Activated CD4-positive, alpha-beta memory T cell treated with anti-CD3 and anti-CD28 coated beads, Interleukin-2, amount 10 ng/mL, durations not matched to agents 7 days and 5 days (primary cell): ENCODE data around the gene CCDC182. TPM values are rescaled to one million over a fixed set of nuclear protein-coding genes. Genes with fewer than 3 reads are reported as not detected.

Experiments
- CTCF ChIA-PET: fragments of 350-600 bp; sonication (Branson Sonifier 250); formaldehyde crosslinking; loops from one replicate; lab custom pipeline; 2021; ENCODE audit warnings: antibody characterized with exemption, inconsistent platforms; lab: Charles Lee
- POLR2A ChIA-PET: fragments of 350-600 bp; sonication (Branson Sonifier 250); formaldehyde crosslinking; loops from one replicate; lab custom pipeline; 2021; ENCODE audit warnings: antibody characterized with exemption; lab: Charles Lee
- DNase-seq: peaks from one replicate; pipeline ENCODE4 v3.0.0-alpha.2; 2020
- H3K27ac Mint-ChIP-seq: one replicate; pipeline ENCODE4 v1.8.0; 2021; ENCODE audit warnings: mild to moderate bottlenecking, mixed read lengths
- H3K27me3 Mint-ChIP-seq: one replicate; pipeline ENCODE4 v1.8.0; 2021; ENCODE audit warnings: mixed read lengths
- H3K36me3 Mint-ChIP-seq: one replicate; pipeline ENCODE4 v1.8.0; 2021; ENCODE audit warnings: low read depth, mixed read lengths
- H3K4me1 Mint-ChIP-seq: one replicate; pipeline ENCODE4 v1.8.0; 2021; ENCODE audit warnings: mixed read lengths
- H3K4me3 Mint-ChIP-seq: one replicate; pipeline ENCODE4 v1.8.0; 2021; ENCODE audit warnings: mild to moderate bottlenecking, mixed read lengths
- H3K9me3 Mint-ChIP-seq: one replicate; pipeline ENCODE4 v1.8.0; 2021; ENCODE audit warnings: mixed read lengths
- total RNA-seq, 2 experiments: library from RNA; stranded (reverse); gene quantifications; one replicate each; pipeline ENCODE4 v1.2.3, GENCODE V29; 2021

The CCDC182 gene
- total RNA-seq, 2 experiments from 2014 or later: not detected

DNA sequence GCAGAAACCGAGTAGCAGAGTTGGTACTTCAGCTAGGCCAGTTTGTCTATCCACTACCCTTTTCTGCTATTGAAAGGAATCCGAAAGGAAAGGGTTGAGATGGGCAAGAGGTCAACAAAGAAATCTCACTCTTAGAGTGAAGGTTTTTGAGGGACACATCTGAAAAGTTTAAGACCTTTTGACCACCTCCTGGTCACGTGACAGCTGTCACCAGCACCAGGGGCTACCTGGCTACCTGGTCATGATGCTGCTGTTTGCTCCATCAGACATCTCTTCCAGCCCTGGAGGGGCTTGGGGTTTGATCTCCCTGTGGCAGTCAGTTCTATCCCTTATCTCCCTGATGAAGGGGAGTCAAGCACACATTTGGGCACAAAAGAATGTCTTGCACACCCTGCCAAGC, 7.6 kb downstream of the CCDC182 start:
- DNase-seq: no peak
- H3K4me3 Mint-ChIP-seq: no peak overlapping the region
- H3K9me3 Mint-ChIP-seq: no peaks in the 10 kb centered on the region
- H3K27me3 Mint-ChIP-seq: peaks cover 12% of the 10 kb centered on the region
- H3K4me1 Mint-ChIP-seq: peaks cover 7% of the 10 kb centered on the region
- no peaks in the 10 kb centered on the region for H3K36me3 Mint-ChIP-seq
- no peak overlapping the region for H3K27ac Mint-ChIP-seq
- POLR2A ChIA-PET: no interaction called here
- CTCF ChIA-PET: interaction anchor here (0.8 kb wide), 1 partner anchor 96 kb away, joined by 3 read pairs; no protein-coding TSS in a partner anchor

- Mint-ChIP-seq H3K27ac (no peak overlapping the region), H3K27me3 (peaks cover 16% of the 10 kb centered on the region), H3K36me3 (no peaks in the 10 kb centered on the region), H3K9me3 (no peaks in the 10 kb centered on the region), H3K4me3 (no peak overlapping the region), H3K4me1 (peaks cover 7% of the 10 kb centered on the region)
- DNase-seq: no peak
- ChIA-PET CTCF (interaction anchor here (0.9 kb wide), 1 partner anchor 98 kb away, joined by 3 read pairs; no protein-coding TSS in a partner anchor), POLR2A (no interaction called here)
These were observed 9.4 kb downstream of the CCDC182 start for GRCh38 chr17:57735707-57736106.

- DNase-seq: no peak
- ChIA-PET CTCF (no interaction called here), POLR2A (no interaction called here)
- H3K36me3 Mint-ChIP-seq: no peaks in the 10 kb centered on the region
- peaks cover 16% of the 10 kb centered on the region for H3K27me3 Mint-ChIP-seq
- H3K9me3 Mint-ChIP-seq: no peaks in the 10 kb centered on the region
- peaks cover 7% of the 10 kb centered on the region for H3K4me1 Mint-ChIP-seq
- H3K4me3 Mint-ChIP-seq: no peak overlapping the region
- H3K27ac Mint-ChIP-seq: no peak overlapping the region
These were observed 9.9 kb downstream of the CCDC182 start for GRCh38 chr17:57735230-57735629.

DNA sequence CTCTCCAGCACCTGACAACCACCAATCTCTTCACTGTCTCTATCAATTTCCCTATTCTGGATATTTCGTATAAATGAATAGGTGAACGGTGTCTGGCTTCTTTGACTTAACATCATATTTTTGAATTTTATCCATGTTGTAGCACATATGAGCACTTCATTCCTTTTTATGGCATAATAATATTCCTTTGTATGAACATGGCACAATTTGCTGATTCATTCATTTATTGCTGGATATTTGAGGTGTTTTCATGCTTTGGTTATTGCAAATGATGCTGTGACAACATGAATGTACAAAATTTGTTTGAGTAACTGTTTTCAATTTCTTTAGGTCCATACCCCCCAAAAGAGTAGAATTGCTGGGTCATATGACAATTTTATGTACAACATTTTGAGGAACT, 12.0 kb downstream of the CCDC182 start:
- no peaks in the 10 kb centered on the region for H3K36me3 Mint-ChIP-seq
- H3K4me1 Mint-ChIP-seq: no peaks in the 10 kb centered on the region
- H3K9me3 Mint-ChIP-seq: no peaks in the 10 kb centered on the region
- peaks cover 12% of the 10 kb centered on the region for H3K27me3 Mint-ChIP-seq
- no peak for DNase-seq
- no peak overlapping the region for H3K27ac Mint-ChIP-seq
- POLR2A ChIA-PET: no interaction called here
- CTCF ChIA-PET: interaction anchor here (1.1 kb wide), 1 partner anchor 61 kb away, joined by 6 read pairs; no protein-coding TSS in a partner anchor
- no peak overlapping the region for H3K4me3 Mint-ChIP-seq

DNA sequence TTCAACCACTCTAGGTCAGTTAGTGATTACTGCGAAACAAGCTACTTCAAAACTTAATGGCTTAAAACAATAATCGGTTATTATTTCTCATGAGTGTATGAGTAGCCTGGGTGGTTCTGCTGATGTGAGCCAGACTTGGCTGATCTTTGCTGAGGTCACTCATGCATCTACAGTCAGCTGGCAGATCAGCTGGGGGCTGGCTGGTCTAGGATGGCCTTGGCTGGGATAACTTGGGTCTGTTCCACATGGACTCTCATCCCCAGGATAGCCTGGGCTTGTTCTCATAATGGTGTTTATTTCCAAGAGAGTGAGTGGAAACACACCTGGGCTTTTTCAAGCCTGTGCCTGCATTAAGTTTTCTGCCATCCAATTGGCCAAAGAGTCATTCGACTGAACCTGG, 13.0 kb downstream of the CCDC182 start:
- H3K36me3 Mint-ChIP-seq: no peaks in the 10 kb centered on the region
- no peak overlapping the region for H3K27ac Mint-ChIP-seq
- no peaks in the 10 kb centered on the region for H3K9me3 Mint-ChIP-seq
- CTCF ChIA-PET: interaction anchor here (1.1 kb wide), 1 partner anchor 60 kb away, joined by 6 read pairs; no protein-coding TSS in a partner anchor
- DNase-seq: no peak
- no peak overlapping the region for H3K4me3 Mint-ChIP-seq
- H3K4me1 Mint-ChIP-seq: no peaks in the 10 kb centered on the region
- POLR2A ChIA-PET: no interaction called here
- peaks cover 12% of the 10 kb centered on the region for H3K27me3 Mint-ChIP-seq

DNA sequence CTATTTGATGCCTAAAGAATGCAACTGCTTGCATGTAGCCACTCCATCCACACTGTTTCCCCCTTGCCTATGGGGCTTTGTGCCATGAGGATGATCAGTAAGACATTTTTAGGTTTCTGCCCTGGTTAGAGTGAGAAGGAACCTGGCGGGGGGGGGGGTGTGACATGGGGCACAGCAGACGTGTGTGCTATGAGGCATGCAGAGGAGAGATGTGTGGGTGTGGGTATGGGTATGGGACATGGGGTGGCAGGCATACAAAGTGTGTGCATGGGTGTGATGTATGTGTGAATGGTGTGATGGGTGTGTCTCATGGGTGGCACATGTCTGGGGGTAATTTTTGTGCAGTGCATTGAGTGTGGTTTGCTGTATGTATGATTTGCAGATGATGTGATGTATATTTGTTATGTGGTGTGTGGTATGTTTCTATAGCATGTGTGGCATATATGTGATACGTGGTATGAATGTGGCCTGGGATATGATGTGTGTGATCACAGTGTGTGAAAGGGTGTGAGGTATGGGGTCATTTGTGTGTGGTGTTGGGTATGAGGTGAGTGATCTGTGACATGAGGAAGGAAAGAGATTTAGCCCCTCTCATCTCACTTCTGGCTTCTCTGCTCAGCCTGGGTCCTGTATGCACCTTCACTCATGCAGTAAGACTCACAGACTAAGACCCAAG, 14.9 kb downstream of the CCDC182 start:
- no peaks in the 10 kb centered on the region for H3K9me3 Mint-ChIP-seq
- H3K36me3 Mint-ChIP-seq: no peaks in the 10 kb centered on the region
- H3K4me1 Mint-ChIP-seq: no peaks in the 10 kb centered on the region
- POLR2A ChIA-PET: no interaction called here
- H3K27ac Mint-ChIP-seq: no peak overlapping the region
- no peak overlapping the region for H3K4me3 Mint-ChIP-seq
- DNase-seq: no peak
- CTCF ChIA-PET: no interaction called here
- H3K27me3 Mint-ChIP-seq: peaks cover 12% of the 10 kb centered on the region

DNA sequence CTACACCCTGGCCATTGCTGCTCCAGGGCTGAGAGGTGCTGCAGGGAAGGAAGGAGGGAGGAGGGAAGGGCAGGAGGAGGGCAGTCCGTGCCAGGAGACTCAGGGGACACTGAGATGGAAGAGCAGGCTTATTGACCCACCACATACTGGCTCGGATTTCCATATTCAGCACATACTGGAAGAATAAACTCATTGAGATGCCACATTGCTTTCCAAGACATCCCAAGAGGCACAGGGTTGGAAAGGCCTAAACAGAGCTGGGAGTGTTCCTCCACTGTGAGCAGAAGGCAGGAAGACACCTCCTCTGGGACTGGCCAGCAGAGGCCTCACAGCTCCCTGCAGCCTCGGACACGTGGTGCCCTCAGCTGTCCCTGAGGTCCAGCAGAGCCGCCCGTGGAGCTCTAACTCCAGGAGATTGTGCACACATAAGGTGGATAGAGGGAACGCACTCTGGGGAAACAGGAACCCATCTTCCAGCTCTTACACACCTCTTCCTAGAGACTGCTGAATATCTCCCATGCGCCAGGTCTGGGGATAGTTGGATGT, 17.4 kb downstream of the CCDC182 start:
- H3K4me3 Mint-ChIP-seq: no peak overlapping the region
- no peaks in the 10 kb centered on the region for H3K9me3 Mint-ChIP-seq
- CTCF ChIA-PET: interaction anchor here (1.1 kb wide), 1 partner anchor 484 kb away, joined by 4 read pairs; no protein-coding TSS in a partner anchor
- POLR2A ChIA-PET: no interaction called here
- H3K27me3 Mint-ChIP-seq: peaks cover 4% of the 10 kb centered on the region
- DNase-seq: no peak
- no peak overlapping the region for H3K27ac Mint-ChIP-seq
- no peaks in the 10 kb centered on the region for H3K36me3 Mint-ChIP-seq
- peaks cover 2% of the 10 kb centered on the region for H3K4me1 Mint-ChIP-seq

DNA sequence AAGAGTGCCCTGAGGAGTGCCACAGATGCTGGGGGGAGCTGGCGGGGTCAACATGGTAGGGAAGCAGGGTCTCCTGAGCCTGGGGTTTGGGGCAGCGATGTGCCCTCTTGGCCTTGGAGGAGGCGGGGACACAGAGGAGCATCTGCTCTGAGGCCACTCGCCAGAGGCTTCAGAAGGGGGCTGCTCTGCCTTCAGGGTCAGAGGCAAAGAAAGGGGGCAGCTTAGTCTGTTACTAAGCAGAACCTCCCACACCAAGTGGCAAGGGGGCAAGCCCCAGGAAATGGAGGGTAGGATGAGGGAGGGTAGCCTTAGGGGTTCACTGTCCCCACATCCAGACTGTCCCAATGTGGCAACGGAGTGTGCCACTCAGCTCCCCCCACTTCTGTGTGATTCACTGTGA, 18.3 kb downstream of the CCDC182 start:
- H3K4me3 Mint-ChIP-seq: no peak overlapping the region
- peaks cover 8% of the 10 kb centered on the region for H3K27me3 Mint-ChIP-seq
- ChIA-PET CTCF (no interaction called here), POLR2A (no interaction called here)
- H3K27ac Mint-ChIP-seq: no peak overlapping the region
- H3K4me1 Mint-ChIP-seq: peaks cover 2% of the 10 kb centered on the region
- H3K9me3 Mint-ChIP-seq: no peaks in the 10 kb centered on the region
- DNase-seq: no peak
- no peaks in the 10 kb centered on the region for H3K36me3 Mint-ChIP-seq

- ChIA-PET CTCF (no interaction called here), POLR2A (no interaction called here)
- H3K4me3 Mint-ChIP-seq: no peak overlapping the region
- peaks cover 2% of the 10 kb centered on the region for H3K4me1 Mint-ChIP-seq
- no peaks in the 10 kb centered on the region for H3K36me3 Mint-ChIP-seq
- peaks cover 4% of the 10 kb centered on the region for H3K27me3 Mint-ChIP-seq
- H3K27ac Mint-ChIP-seq: no peak overlapping the region
- H3K9me3 Mint-ChIP-seq: no peaks in the 10 kb centered on the region
- DNase-seq: no peak
These were observed 18.8 kb downstream of the CCDC182 start for GRCh38 chr17:57726213-57726790.

GRCh38 chr17:57724729-57725125, 20.4 kb downstream of the CCDC182 start:
- peaks cover 2% of the 10 kb centered on the region for H3K4me1 Mint-ChIP-seq
- ChIA-PET CTCF (interaction anchor here (1.6 kb wide), 1 partner anchor 108 kb away, joined by 3 read pairs; no protein-coding TSS in a partner anchor), POLR2A (no interaction called here)
- DNase-seq: no peak
- peaks cover 4% of the 10 kb centered on the region for H3K27me3 Mint-ChIP-seq
- H3K4me3 Mint-ChIP-seq: no peak overlapping the region
- no peak overlapping the region for H3K27ac Mint-ChIP-seq
- H3K36me3 Mint-ChIP-seq: no peaks in the 10 kb centered on the region
- no peaks in the 10 kb centered on the region for H3K9me3 Mint-ChIP-seq

GRCh38 chr17:57724026-57724728, 20.9 kb downstream of the CCDC182 start:
- DNase-seq: no peak
- ChIA-PET POLR2A (no interaction called here), CTCF (interaction anchor here (1.6 kb wide), 1 partner anchor 109 kb away, joined by 3 read pairs; no protein-coding TSS in a partner anchor)
- Mint-ChIP-seq H3K4me1 (peaks cover 2% of the 10 kb centered on the region), H3K4me3 (no peak overlapping the region), H3K9me3 (no peaks in the 10 kb centered on the region), H3K36me3 (no peaks in the 10 kb centered on the region), H3K27ac (no peak overlapping the region), H3K27me3 (peaks cover 7% of the 10 kb centered on the region)

- DNase-seq: no peak
- Mint-ChIP-seq H3K4me1 (peaks cover 2% of the 10 kb centered on the region), H3K9me3 (no peaks in the 10 kb centered on the region), H3K36me3 (no peaks in the 10 kb centered on the region), H3K4me3 (no peak overlapping the region), H3K27me3 (peaks cover 7% of the 10 kb centered on the region), H3K27ac (no peak overlapping the region)
- POLR2A ChIA-PET: no interaction called here
- CTCF ChIA-PET: interaction anchor here (1.0 to 1.6 kb wide), 2 partner anchors 110 to 594 kb away, joined by 3 read pairs; no protein-coding TSS in a partner anchor
These were observed 21.6 kb downstream of the CCDC182 start for GRCh38 chr17:57723427-57724025.
